SK-N-SH (cell line): ENCODE data around the gene ACOXL.

Experiments used
- JUND ChIP-seq: IDR thresholded peaks from 2 replicates; pipeline ENCODE4 v1.4.0; 2012
- NRF1 ChIP-seq: IDR thresholded peaks from 2 replicates; pipeline ENCODE4 v1.6.1; 2012; ENCODE audit warnings: low read depth, mild to moderate bottlenecking, low read length
- RCOR1 ChIP-seq: fragments of 150-350 bp; IDR thresholded peaks from 2 replicates; pipeline ENCODE4 v1.6.1; 2017; ENCODE audit warnings: antibody characterized with exemption, low read length
- YY1 ChIP-seq: IDR thresholded peaks from 2 replicates; pipeline ENCODE4 v1.4.0; 2012; ENCODE audit warnings: low read depth, mild to moderate bottlenecking
- TF ChIP-seq, protein P1 (sequence below): fragments of 200-600 bp; sonication (generic); IDR thresholded peaks from 2 replicates; pipeline ENCODE4 v1.6.1; 2017; ENCODE audit warnings: antibody characterized with exemption, mild to moderate bottlenecking, moderate library complexity
- TF ChIP-seq, protein P2 (sequence below): IDR thresholded peaks from 2 replicates; pipeline ENCODE4 v1.4.0; 2012; ENCODE audit warnings: low read depth

DNA sequence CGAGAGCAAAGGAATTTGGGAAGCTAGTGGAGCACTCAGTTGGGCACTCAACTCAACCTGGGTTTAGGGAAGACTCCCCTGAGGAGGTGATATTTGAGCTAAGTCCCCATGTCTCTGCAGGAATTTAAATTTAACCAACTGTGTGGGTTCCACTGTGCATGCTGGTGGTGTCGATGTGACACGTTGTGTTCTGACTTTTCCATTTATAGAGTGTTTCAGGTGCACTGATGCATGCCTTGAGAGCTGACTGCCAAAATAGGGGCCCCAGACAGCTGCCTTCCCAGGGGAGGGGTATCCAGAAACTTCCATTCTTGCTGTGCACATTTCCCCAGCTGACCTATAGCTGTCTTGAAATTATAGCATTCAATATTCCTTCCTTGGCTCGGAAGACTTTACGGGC, 324.7 kb downstream of the ACOXL start:
- TF ChIP-seq, protein P1, sequence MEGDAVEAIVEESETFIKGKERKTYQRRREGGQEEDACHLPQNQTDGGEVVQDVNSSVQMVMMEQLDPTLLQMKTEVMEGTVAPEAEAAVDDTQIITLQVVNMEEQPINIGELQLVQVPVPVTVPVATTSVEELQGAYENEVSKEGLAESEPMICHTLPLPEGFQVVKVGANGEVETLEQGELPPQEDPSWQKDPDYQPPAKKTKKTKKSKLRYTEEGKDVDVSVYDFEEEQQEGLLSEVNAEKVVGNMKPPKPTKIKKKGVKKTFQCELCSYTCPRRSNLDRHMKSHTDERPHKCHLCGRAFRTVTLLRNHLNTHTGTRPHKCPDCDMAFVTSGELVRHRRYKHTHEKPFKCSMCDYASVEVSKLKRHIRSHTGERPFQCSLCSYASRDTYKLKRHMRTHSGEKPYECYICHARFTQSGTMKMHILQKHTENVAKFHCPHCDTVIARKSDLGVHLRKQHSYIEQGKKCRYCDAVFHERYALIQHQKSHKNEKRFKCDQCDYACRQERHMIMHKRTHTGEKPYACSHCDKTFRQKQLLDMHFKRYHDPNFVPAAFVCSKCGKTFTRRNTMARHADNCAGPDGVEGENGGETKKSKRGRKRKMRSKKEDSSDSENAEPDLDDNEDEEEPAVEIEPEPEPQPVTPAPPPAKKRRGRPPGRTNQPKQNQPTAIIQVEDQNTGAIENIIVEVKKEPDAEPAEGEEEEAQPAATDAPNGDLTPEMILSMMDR, result no peak
- TF ChIP-seq RCOR1, result no peak
- TF ChIP-seq, protein P2, sequence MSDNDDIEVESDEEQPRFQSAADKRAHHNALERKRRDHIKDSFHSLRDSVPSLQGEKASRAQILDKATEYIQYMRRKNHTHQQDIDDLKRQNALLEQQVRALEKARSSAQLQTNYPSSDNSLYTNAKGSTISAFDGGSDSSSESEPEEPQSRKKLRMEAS, result no peak
- no peak for TF ChIP-seq YY1
- no peak for TF ChIP-seq JUND
- TF ChIP-seq NRF1, result no peak
